ENCODE data around the gene KISS1. TPM values are rescaled to one million over a fixed set of nuclear protein-coding genes. Genes with fewer than 3 reads are reported as not detected.

The KISS1 gene
- total RNA-seq, 2 experiments from 2014 or later: not detected

DNA sequence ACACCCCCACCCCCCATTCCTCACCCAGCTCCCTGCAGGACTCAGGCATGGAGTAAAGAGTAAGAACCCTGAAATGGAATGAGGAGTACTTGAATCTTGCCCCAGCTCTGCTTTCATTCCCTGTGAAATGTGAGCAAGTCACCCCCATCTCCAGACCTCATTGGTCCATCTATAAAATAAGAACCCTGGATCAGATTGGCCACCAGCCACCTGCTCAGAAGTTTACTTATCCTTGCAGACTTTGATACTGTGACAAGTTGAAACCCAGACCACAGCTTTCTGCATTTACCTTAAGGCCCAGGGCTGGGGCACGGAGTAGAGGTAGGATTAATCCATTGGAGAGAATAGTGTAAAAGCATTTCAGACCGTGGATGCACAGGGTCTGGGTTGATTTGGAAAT, 2.2 kb downstream of the KISS1 start:
- H3K79me2 ChIP-seq (ENCODE audit: insufficient read depth, low read depth, low read length): no peaks in the 10 kb centered on the region
- no peak overlapping the region for H3K4me3 ChIP-seq (ENCODE audit: low read depth, low read length, poor library complexity, severe bottlenecking)
- ChIA-PET CTCF (ENCODE audit: unreplicated experiment) (no interaction called here), POLR2A (interaction anchor here (0.6 kb wide), 1 partner anchor 536 kb away, joined by 3 read pairs; no protein-coding TSS in a partner anchor)
- no peaks in the 10 kb centered on the region for H3K9me2 ChIP-seq (ENCODE audit: insufficient read depth, low read length)
- no peaks in the 10 kb centered on the region for H3K4me1 ChIP-seq (ENCODE audit: insufficient read depth, low read length, poor library complexity, severe bottlenecking)
- BruUV-seq (replicated peaks): no TSS peak
- no peaks in the 10 kb centered on the region for H3K36me3 ChIP-seq (ENCODE audit: insufficient read depth, low read length)
- no peak overlapping the region for H3K27ac ChIP-seq (ENCODE audit: low read depth, low read length, poor library complexity, severe bottlenecking)
- no peak overlapping the region for H3K4me2 ChIP-seq (ENCODE audit: low read length)
- no peak for DNase-seq (ENCODE audit: low spot score)
- H2AFZ ChIP-seq (ENCODE audit: low read length): no peak overlapping the region
- no peaks in the 10 kb centered on the region for H4K20me1 ChIP-seq (ENCODE audit: insufficient read depth, low read length)
- no peak for TF ChIP-seq EZH2phosphoT487 (IDR thresholded peaks at IDR 0.05; ENCODE audit: borderline replicate concordance, low read depth, low read length)
- TF ChIP-seq, protein P1, sequence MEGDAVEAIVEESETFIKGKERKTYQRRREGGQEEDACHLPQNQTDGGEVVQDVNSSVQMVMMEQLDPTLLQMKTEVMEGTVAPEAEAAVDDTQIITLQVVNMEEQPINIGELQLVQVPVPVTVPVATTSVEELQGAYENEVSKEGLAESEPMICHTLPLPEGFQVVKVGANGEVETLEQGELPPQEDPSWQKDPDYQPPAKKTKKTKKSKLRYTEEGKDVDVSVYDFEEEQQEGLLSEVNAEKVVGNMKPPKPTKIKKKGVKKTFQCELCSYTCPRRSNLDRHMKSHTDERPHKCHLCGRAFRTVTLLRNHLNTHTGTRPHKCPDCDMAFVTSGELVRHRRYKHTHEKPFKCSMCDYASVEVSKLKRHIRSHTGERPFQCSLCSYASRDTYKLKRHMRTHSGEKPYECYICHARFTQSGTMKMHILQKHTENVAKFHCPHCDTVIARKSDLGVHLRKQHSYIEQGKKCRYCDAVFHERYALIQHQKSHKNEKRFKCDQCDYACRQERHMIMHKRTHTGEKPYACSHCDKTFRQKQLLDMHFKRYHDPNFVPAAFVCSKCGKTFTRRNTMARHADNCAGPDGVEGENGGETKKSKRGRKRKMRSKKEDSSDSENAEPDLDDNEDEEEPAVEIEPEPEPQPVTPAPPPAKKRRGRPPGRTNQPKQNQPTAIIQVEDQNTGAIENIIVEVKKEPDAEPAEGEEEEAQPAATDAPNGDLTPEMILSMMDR (conservative IDR thresholded peaks at IDR 0.05; ENCODE audit: low read length): no peak
- no peaks in the 10 kb centered on the region for H3K9me3 ChIP-seq (ENCODE audit: low read length)
- intact Hi-C loops (cut with micrococcal nuclease; ENCODE audit: unreplicated experiment): no loop called here

DNA sequence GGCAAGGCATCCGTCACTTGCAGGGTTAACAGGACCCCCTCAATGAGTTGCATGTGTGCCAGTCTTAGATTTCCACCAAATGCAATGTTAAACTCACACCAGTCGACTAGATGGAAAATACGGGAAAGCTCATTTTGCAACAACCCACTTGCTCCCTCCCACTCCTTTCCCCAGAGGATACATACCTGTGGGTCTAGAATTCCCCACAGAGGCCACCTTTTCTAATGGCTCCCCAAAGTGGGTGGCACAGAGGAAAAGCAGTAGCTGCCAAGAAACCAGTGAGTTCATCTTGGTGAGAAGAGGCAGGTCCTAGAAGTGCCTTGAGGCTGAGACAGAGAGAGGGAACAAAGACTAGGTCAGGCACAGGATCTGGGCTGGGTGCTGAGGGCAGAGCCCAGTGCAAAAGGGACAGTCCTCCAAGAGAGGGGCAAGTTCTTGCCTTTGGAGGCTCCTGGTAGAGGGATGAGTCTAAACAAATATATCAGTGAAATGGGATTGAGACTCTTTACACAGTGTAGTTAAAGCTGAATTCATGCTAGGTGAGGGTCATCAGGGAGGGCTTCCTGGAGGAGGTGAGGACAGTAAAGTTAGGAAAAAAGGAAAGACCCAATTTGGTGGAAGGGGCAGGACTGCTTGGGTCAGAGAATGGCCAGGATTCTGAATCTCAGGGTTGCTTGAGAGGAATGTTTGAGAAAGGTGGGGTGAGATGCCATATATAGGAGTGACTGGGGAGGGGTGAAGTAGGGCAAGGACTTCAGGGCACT, 3.5 kb downstream of the KISS1 start:
- Histone ChIP-seq H3K4me1 (ENCODE audit: insufficient read depth, low read length, poor library complexity, severe bottlenecking) (no peaks in the 10 kb centered on the region), H3K79me2 (ENCODE audit: insufficient read depth, low read depth, low read length) (no peaks in the 10 kb centered on the region), H3K9me3 (ENCODE audit: low read length) (no peaks in the 10 kb centered on the region), H3K4me3 (ENCODE audit: low read depth, low read length, poor library complexity, severe bottlenecking) (no peak overlapping the region), H3K27ac (ENCODE audit: low read depth, low read length, poor library complexity, severe bottlenecking) (no peak overlapping the region), H4K20me1 (ENCODE audit: insufficient read depth, low read length) (no peaks in the 10 kb centered on the region), H2AFZ (ENCODE audit: low read length) (no peak overlapping the region), H3K4me2 (ENCODE audit: low read length) (no peak overlapping the region), H3K9me2 (ENCODE audit: insufficient read depth, low read length) (no peaks in the 10 kb centered on the region), H3K36me3 (ENCODE audit: insufficient read depth, low read length) (no peaks in the 10 kb centered on the region)
- BruUV-seq (replicated peaks): no TSS peak
- intact Hi-C loops (cut with micrococcal nuclease; ENCODE audit: unreplicated experiment): no loop called here
- TF ChIP-seq EZH2phosphoT487 (IDR thresholded peaks at IDR 0.05; ENCODE audit: borderline replicate concordance, low read depth, low read length): no peak
- TF ChIP-seq, protein P1 (conservative IDR thresholded peaks at IDR 0.05; ENCODE audit: low read length): no peak
- no peak for DNase-seq (ENCODE audit: low spot score)
- POLR2A ChIA-PET: no interaction called here
- CTCF ChIA-PET (ENCODE audit: unreplicated experiment): no interaction called here

DNA sequence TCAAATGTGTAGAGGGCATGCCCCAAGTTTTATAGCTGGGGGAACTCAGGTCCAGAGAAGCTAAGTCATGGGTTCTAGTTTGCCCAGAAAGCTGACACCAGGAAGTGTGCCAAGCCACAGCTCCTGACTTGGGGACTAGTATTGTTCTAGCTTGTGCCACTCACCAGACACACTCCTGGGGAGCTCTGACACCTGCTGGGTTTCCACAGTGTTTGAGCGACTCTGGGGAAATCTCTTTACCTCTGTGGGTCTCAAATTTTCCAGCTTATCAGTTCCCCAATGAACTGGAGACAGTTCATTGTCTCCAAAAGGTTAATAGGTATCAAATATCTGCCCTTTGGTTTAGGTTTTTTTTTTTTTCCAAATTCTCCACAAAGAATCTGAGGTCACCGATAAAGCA, 4.2 kb downstream of the KISS1 start:
- TF ChIP-seq, protein P1 (conservative IDR thresholded peaks at IDR 0.05; ENCODE audit: low read length): no peak
- TF ChIP-seq EZH2phosphoT487 (IDR thresholded peaks at IDR 0.05; ENCODE audit: borderline replicate concordance, low read depth, low read length): no peak
- Histone ChIP-seq H3K79me2 (ENCODE audit: insufficient read depth, low read depth, low read length) (no peaks in the 10 kb centered on the region), H3K4me2 (ENCODE audit: low read length) (no peak overlapping the region), H3K9me3 (ENCODE audit: low read length) (no peaks in the 10 kb centered on the region), H3K4me3 (ENCODE audit: low read depth, low read length, poor library complexity, severe bottlenecking) (no peak overlapping the region), H3K4me1 (ENCODE audit: insufficient read depth, low read length, poor library complexity, severe bottlenecking) (no peaks in the 10 kb centered on the region), H3K36me3 (ENCODE audit: insufficient read depth, low read length) (no peaks in the 10 kb centered on the region), H2AFZ (ENCODE audit: low read length) (no peak overlapping the region), H4K20me1 (ENCODE audit: insufficient read depth, low read length) (no peaks in the 10 kb centered on the region), H3K27ac (ENCODE audit: low read depth, low read length, poor library complexity, severe bottlenecking) (no peak overlapping the region), H3K9me2 (ENCODE audit: insufficient read depth, low read length) (no peaks in the 10 kb centered on the region)
- no peak for DNase-seq (ENCODE audit: low spot score)
- ChIA-PET POLR2A (no interaction called here), CTCF (ENCODE audit: unreplicated experiment) (no interaction called here)
- intact Hi-C loops (cut with micrococcal nuclease; ENCODE audit: unreplicated experiment): no loop called here
- no TSS peak for BruUV-seq (replicated peaks)
